ENCODE data around the gene COL17A1.

DNA sequence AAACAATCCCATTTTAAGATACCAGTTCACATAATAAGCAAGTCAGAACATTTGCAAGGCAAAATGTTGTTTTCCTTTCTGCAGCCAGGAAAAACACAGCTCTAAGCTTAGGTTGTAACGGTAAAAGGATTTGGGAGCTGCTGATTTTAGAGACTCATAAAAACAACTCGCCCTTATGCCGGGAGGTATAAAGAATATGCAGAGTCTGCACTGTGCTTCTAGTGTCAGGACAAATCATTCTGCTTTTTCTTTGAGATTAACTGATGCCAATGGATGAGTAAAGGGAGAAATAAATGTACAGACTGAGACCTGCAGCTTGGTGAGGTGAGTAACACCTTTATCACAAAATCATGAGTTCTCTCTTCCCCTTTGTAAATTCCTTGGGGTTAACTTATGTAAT, 34.3 kb upstream of the COL17A1 start:
- TF ChIP-seq POLR2A (IDR thresholded peaks at IDR 0.05; ENCODE audit: low read length) (no peak), GATA1 (IDR thresholded peaks at IDR 0.05; ENCODE audit: low read depth, low read length) (no peak)
